ENCODE measurements around the gene CYP2W1. TPM values are rescaled to one million over a fixed set of nuclear protein-coding genes. Genes with fewer than 3 reads are reported as not detected.

CYP2W1 gene
- total RNA-seq, 1 donor from 2014 or later, result not detected

- no peaks in the 10 kb centered on the region for H3K4me1 Mint-ChIP-seq (ENCODE audit: unreplicated experiment)
- TF ChIP-seq, protein P1, sequence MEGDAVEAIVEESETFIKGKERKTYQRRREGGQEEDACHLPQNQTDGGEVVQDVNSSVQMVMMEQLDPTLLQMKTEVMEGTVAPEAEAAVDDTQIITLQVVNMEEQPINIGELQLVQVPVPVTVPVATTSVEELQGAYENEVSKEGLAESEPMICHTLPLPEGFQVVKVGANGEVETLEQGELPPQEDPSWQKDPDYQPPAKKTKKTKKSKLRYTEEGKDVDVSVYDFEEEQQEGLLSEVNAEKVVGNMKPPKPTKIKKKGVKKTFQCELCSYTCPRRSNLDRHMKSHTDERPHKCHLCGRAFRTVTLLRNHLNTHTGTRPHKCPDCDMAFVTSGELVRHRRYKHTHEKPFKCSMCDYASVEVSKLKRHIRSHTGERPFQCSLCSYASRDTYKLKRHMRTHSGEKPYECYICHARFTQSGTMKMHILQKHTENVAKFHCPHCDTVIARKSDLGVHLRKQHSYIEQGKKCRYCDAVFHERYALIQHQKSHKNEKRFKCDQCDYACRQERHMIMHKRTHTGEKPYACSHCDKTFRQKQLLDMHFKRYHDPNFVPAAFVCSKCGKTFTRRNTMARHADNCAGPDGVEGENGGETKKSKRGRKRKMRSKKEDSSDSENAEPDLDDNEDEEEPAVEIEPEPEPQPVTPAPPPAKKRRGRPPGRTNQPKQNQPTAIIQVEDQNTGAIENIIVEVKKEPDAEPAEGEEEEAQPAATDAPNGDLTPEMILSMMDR (IDR thresholded peaks at IDR 0.05), result no peak
- peaks cover 4% of the 10 kb centered on the region for H3K36me3 Mint-ChIP-seq (ENCODE audit: unreplicated experiment)
- DNase-seq (ENCODE audit: extremely low spot score, unreplicated experiment), result no peak
- no peak overlapping the region for H3K27ac Mint-ChIP-seq (ENCODE audit: unreplicated experiment)
- H3K9me3 Mint-ChIP-seq (ENCODE audit: unreplicated experiment), result no peaks in the 10 kb centered on the region
- H3K27me3 Mint-ChIP-seq (ENCODE audit: unreplicated experiment), result no peaks in the 10 kb centered on the region
- H3K4me3 Mint-ChIP-seq (ENCODE audit: unreplicated experiment), result no peak overlapping the region
Measured at GRCh38 chr7:1016577-1017531, 33.9 kb downstream of the CYP2W1 start.

DNA sequence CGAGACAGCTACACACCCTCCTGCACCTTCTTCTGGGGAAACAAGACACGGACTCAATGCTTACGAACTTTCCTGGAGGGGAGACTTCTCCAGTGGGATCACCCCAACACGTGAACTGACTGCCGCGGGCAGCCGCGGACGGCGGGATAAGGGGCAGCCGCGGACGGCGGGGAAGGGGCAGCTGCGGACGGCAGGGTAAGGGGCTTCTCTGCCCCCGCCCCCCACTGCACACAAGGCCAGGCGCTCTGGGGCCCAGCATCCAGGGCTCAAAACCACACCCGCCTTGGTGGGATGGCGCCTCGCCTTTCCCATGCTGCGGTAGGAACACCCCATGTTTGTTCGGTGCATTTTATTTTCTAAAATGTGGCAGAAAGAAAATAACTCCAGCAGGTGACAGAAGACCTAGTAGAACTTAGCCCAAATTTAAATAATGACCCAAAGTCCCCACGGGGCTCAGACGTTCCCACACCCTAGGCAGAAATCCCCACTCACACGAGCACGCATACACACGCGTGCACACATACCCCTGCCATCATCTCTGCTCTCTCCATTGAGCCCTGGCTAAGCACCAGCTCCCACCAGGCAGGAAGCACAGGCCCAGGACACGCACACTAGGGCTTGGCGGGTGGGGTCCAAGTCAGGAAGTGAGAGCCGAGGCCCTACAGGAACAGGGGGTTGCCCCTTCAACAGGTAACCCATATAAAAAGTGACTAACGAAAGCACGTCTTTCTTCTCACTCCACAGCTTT lies 34.8 kb downstream of the CYP2W1 start:
- TF ChIP-seq, protein P1 (IDR thresholded peaks at IDR 0.05), result no peak
- Mint-ChIP-seq H3K36me3 (ENCODE audit: unreplicated experiment) (peaks cover 8% of the 10 kb centered on the region), H3K27me3 (ENCODE audit: unreplicated experiment) (no peaks in the 10 kb centered on the region), H3K4me1 (ENCODE audit: unreplicated experiment) (no peaks in the 10 kb centered on the region), H3K9me3 (ENCODE audit: unreplicated experiment) (no peaks in the 10 kb centered on the region), H3K27ac (ENCODE audit: unreplicated experiment) (no peak overlapping the region), H3K4me3 (ENCODE audit: unreplicated experiment) (no peak overlapping the region)
- no peak for DNase-seq (ENCODE audit: extremely low spot score, unreplicated experiment)

- no peak overlapping the region for H3K4me3 Mint-ChIP-seq (ENCODE audit: unreplicated experiment)
- H3K27me3 Mint-ChIP-seq (ENCODE audit: unreplicated experiment), result no peaks in the 10 kb centered on the region
- no peak overlapping the region for H3K27ac Mint-ChIP-seq (ENCODE audit: unreplicated experiment)
- TF ChIP-seq, protein P1 (IDR thresholded peaks at IDR 0.05), result no peak
- peaks cover 8% of the 10 kb centered on the region for H3K36me3 Mint-ChIP-seq (ENCODE audit: unreplicated experiment)
- H3K9me3 Mint-ChIP-seq (ENCODE audit: unreplicated experiment), result no peaks in the 10 kb centered on the region
- DNase-seq (ENCODE audit: extremely low spot score, unreplicated experiment), result no peak
- no peaks in the 10 kb centered on the region for H3K4me1 Mint-ChIP-seq (ENCODE audit: unreplicated experiment)
Measured at GRCh38 chr7:1018334-1018695, 35.3 kb downstream of the CYP2W1 start.

GRCh38 chr7:1019255-1019785 lies 36.3 kb downstream of the CYP2W1 start:
- TF ChIP-seq, protein P1 (IDR thresholded peaks at IDR 0.05), result no peak
- H3K27me3 Mint-ChIP-seq (ENCODE audit: unreplicated experiment), result no peaks in the 10 kb centered on the region
- DNase-seq (ENCODE audit: extremely low spot score, unreplicated experiment), result no peak
- no peaks in the 10 kb centered on the region for H3K9me3 Mint-ChIP-seq (ENCODE audit: unreplicated experiment)
- H3K4me3 Mint-ChIP-seq (ENCODE audit: unreplicated experiment), result no peak overlapping the region
- peaks cover 2% of the 10 kb centered on the region for H3K4me1 Mint-ChIP-seq (ENCODE audit: unreplicated experiment)
- peaks cover 8% of the 10 kb centered on the region for H3K36me3 Mint-ChIP-seq (ENCODE audit: unreplicated experiment)
- no peak overlapping the region for H3K27ac Mint-ChIP-seq (ENCODE audit: unreplicated experiment)

Measured in osteocyte (in vitro differentiated cells).